GM12892 (cell line): ENCODE measurements around the gene KCNH1.

Experiments used
- DNase-seq: peaks from one replicate; pipeline ENCODE4 v3.0.0; 2011; ENCODE audit not compliant: insufficient read length
- FAIRE-seq: peaks from 2 replicates; lab custom pipeline; 2011; peaks lifted over from hg19 to GRCh38; lab: Jason Lieb, UNC
- POLR2A ChIP-seq: IDR thresholded peaks from 2 replicates; pipeline ENCODE4 v1.6.1; 2011; ENCODE audit warnings: low read depth, low read length, control low read depth
- POLR2AphosphoS5 ChIP-seq: IDR thresholded peaks from 2 replicates; pipeline ENCODE4 v1.6.1; 2011; ENCODE audit warnings: low read depth, low read length, control low read depth
- TAF1 ChIP-seq: IDR thresholded peaks from 2 replicates; pipeline ENCODE4 v1.6.1; 2011; ENCODE audit warnings: low read depth, mild to moderate bottlenecking, control low read depth, low read length, borderline replicate concordance

The KCNH1 gene

GRCh38 chr1:210654176-210654981, 479.6 kb downstream of the KCNH1 start:
- no peak for DNase-seq
- no peak for TF ChIP-seq POLR2A
- no peak for TF ChIP-seq TAF1
- no peak for TF ChIP-seq POLR2AphosphoS5
- FAIRE-seq = no peak

- FAIRE-seq (peak; percentile 100), DNase-seq (no peak)
- TF ChIP-seq TAF1 (no peak), POLR2A (no peak), POLR2AphosphoS5 (no peak)
These were observed 480.2 kb downstream of the KCNH1 start for GRCh38 chr1:210653771-210654170.

GRCh38 chr1:210652329-210652954, 481.5 kb downstream of the KCNH1 start:
- TF ChIP-seq POLR2AphosphoS5 (no peak), POLR2A (no peak), TAF1 (no peak)
- FAIRE-seq (no peak), DNase-seq (no peak)

GRCh38 chr1:210650403-210650802, 483.5 kb downstream of the KCNH1 start:
- TF ChIP-seq POLR2A = no peak
- no peak for TF ChIP-seq POLR2AphosphoS5
- no peak for TF ChIP-seq TAF1
- no peak for FAIRE-seq
- no peak for DNase-seq

- no peak for DNase-seq
- no peak for TF ChIP-seq POLR2A
- TF ChIP-seq POLR2AphosphoS5 = no peak
- TF ChIP-seq TAF1 = no peak
- no peak for FAIRE-seq
These were observed 485.2 kb downstream of the KCNH1 start for GRCh38 chr1:210648588-210649269.

GRCh38 chr1:210647406-210648333, 486.3 kb downstream of the KCNH1 start:
- no peak for DNase-seq
- TF ChIP-seq POLR2AphosphoS5 = no peak
- TF ChIP-seq TAF1 = no peak
- TF ChIP-seq POLR2A = no peak
- FAIRE-seq = no peak

- FAIRE-seq (no peak), DNase-seq (no peak)
- TF ChIP-seq TAF1 (no peak), POLR2A (no peak)
These were observed 487.7 kb downstream of the KCNH1 start for GRCh38 chr1:210646258-210646616.

- no peak for FAIRE-seq
- TF ChIP-seq POLR2AphosphoS5 (no peak), POLR2A (no peak), TAF1 (no peak)
- no peak for DNase-seq
These were observed 488.2 kb downstream of the KCNH1 start for GRCh38 chr1:210645582-210646257.

GRCh38 chr1:210641582-210641981, 492.4 kb downstream of the KCNH1 start:
- TF ChIP-seq TAF1 = no peak
- TF ChIP-seq POLR2AphosphoS5 = no peak
- no peak for TF ChIP-seq POLR2A
- DNase-seq (no peak), FAIRE-seq (no peak)

GRCh38 chr1:210635108-210635507, 498.8 kb downstream of the KCNH1 start:
- FAIRE-seq (no peak), DNase-seq (no peak)
- TF ChIP-seq POLR2AphosphoS5 = no peak
- no peak for TF ChIP-seq POLR2A
- no peak for TF ChIP-seq TAF1

GRCh38 chr1:210633636-210634035, 500.3 kb downstream of the KCNH1 start:
- no peak for TF ChIP-seq POLR2AphosphoS5
- FAIRE-seq (no peak), DNase-seq (no peak)

- FAIRE-seq (no peak), DNase-seq (no peak)
- TF ChIP-seq POLR2A = no peak
These were observed 500.8 kb downstream of the KCNH1 start for GRCh38 chr1:210633140-210633539.
